ENCODE measurements around the gene AHNAK2. TPM values are rescaled to one million over a fixed set of nuclear protein-coding genes. Genes with fewer than 3 reads are reported as not detected.

The AHNAK2 gene
- total and polyA plus RNA-seq, 8 donors = 1.5 to 117 (median 13.5) TPM

DNA sequence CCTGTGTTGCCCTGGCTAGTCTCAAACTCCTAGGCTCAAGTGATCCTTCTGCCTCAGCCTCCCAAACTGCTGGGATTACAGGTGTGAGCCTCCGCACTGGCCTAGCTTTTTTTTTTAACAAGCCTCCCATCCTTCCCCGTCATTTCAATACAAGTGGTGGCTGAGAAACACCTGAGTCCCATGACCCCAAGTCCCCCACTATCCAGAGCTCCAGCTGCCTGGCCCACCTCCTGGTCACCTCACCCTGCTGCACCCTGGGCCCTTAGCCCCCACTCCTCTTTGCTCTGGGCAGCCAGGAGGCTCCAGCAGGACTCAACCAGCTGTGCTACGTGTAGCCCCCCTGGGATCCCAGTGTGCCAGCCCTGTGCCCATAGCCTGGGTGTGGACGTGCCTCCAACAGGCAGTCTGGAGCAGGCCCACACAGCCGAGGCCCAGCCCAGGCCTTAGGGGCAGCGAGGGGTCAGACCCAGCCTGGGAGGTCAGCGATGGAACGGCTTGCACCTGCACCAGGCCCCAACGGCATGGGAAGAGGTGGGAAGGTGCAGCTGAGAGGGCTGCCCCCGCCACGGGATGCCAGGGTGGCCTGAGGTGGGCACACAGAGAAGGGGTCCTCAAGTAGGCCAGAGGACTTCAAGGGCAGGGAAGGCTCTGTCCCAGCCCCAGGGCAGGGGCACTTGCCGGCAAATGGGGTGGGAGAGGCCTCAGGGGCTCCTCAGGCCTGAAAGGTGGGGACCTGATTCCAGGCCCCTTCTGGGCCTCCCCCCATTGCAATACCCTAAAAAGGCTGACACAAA, 6.5 kb downstream of the AHNAK2 start:
- intact Hi-C loops (cut with DNase I; ENCODE audit: low total_unique reads) = no loop called here
- 81 to 88% (median 87%) methylated on average over 4 to 12 of the region's 12 CpGs for WGBS, 5 donors
- Histone ChIP-seq H3K36me3 (no peaks in the 10 kb centered on the region), H3K4me3 (no peak overlapping the region), H3K4me1 (peaks cover 80 to 100% (median 96%) of the 10 kb centered on the region in 4 donors), H3K9me3 (no peaks in the 10 kb centered on the region), H3K27ac (peak overlapping the region; percentile 24 to 94 (median 90)), H3K27me3 (peaks cover 0 to 29% (median 10%) of the 10 kb centered on the region in 3 donors)
- peak in 1 of 2 donors; percentile 19 for DNase-seq
- no peak for TF ChIP-seq POLR2AphosphoS5 (IDR thresholded peaks at IDR 0.05)
- TF ChIP-seq, protein P1, sequence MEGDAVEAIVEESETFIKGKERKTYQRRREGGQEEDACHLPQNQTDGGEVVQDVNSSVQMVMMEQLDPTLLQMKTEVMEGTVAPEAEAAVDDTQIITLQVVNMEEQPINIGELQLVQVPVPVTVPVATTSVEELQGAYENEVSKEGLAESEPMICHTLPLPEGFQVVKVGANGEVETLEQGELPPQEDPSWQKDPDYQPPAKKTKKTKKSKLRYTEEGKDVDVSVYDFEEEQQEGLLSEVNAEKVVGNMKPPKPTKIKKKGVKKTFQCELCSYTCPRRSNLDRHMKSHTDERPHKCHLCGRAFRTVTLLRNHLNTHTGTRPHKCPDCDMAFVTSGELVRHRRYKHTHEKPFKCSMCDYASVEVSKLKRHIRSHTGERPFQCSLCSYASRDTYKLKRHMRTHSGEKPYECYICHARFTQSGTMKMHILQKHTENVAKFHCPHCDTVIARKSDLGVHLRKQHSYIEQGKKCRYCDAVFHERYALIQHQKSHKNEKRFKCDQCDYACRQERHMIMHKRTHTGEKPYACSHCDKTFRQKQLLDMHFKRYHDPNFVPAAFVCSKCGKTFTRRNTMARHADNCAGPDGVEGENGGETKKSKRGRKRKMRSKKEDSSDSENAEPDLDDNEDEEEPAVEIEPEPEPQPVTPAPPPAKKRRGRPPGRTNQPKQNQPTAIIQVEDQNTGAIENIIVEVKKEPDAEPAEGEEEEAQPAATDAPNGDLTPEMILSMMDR (IDR thresholded peaks at IDR 0.05) = no peak
- no peak for TF ChIP-seq POLR2A (IDR thresholded peaks at IDR 0.05)
- no peak for TF ChIP-seq EP300 (IDR thresholded peaks at IDR 0.05)

DNA sequence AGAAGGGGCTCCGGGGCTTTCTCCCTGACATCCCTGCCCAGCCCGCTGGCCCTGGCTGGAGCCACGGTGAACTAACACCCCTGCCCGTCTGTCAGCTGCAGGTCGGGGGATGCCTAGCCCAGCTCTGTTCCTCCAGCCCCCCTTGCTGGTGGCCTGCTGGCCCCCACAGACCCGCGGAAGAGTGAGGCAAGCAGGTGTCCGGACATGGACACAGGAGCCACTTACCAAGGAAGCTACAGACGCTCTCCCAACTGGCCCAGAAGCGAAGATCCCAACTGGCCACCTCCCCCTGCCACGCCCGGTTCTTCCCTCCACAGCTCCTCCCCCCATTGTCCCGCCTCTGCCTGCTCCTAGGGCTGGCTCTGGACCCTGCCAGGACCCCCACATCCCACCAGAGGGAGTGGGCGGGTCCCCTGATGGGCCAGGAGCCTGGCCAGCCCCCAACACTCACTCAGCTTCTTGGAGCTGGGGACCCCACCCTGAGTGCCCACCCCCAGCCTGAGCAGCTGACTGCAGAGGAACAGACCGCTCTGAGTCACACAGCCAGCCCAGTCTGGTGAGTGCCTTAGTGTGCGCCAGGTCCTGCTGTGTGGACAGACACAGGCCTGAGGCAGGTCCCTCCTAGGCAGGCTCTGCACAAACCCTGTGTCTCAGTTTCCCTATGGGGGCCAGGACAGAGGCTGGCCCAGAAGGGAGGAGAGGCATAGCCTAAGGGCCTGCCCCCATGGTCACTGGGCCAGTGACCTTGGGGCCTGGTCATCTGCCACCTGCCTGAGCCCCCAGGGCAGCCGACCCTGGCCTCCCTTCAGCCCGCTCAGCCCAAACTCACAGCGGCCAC, 7.7 kb downstream of the AHNAK2 start:
- WGBS, 5 donors = 70 to 83% (median 72%) methylated on average over 9 to 19 of the region's 19 CpGs
- peak; percentile 40 to 80 for DNase-seq
- TF ChIP-seq EP300 (IDR thresholded peaks at IDR 0.05) (no peak), POLR2AphosphoS5 (IDR thresholded peaks at IDR 0.05) (peak in 2 of 3 donors; percentile 43 to 52), POLR2A (IDR thresholded peaks at IDR 0.05) (no peak)
- TF ChIP-seq, protein P1 (IDR thresholded peaks at IDR 0.05) = no peak
- intact Hi-C loops (cut with DNase I; ENCODE audit: low total_unique reads) = no loop called here
- no peaks in the 10 kb centered on the region for H3K36me3 ChIP-seq
- H3K9me3 ChIP-seq = no peaks in the 10 kb centered on the region
- peak overlapping the region; percentile 31 to 94 (median 90) for H3K27ac ChIP-seq
- peaks cover 71 to 98% (median 89%) of the 10 kb centered on the region in 4 donors for H3K4me1 ChIP-seq
- H3K27me3 ChIP-seq = peaks cover 0 to 26% (median 10%) of the 10 kb centered on the region in 3 donors
- H3K4me3 ChIP-seq = peak overlapping the region; percentile 16 to 38 (median 30)

DNA sequence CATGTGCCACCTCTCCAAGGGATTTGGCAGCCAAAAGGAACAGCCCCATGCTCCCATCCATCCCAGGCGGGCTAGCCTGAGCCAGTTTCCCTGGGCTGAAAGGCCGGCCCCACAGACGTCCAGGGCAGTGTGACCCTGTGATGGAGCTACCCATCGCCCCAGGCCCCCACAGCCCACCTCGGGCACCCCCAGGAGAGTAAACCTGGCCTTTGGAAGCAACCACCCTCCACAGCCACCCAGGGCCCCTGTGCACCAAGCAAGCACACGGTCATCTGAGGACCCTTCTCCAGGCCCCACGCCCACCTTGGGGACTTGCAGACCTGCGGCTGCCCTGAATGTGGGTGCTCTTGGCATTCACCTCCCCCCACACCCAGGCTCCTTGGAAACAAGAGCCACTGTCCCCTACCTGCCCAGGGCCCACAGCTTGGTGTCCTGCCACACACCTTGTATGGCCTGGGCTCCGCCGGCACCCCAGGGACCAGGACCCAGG, 8.4 kb downstream of the AHNAK2 start:
- no peaks in the 10 kb centered on the region for H3K9me3 ChIP-seq
- no peak for DNase-seq
- WGBS, 5 donors = 75 to 91% (median 88%) methylated on average over 9 to 10 of the region's 10 CpGs

More for the DNA sequence above, 8.4 kb downstream of the AHNAK2 start:
- Histone ChIP-seq H3K36me3 (no peaks in the 10 kb centered on the region), H3K27me3 (peaks cover 0 to 26% (median 10%) of the 10 kb centered on the region in 3 donors), H3K27ac (peak overlapping the region in 4 of 5 donors; percentile 89 to 94 (median 90)), H3K4me1 (peaks cover 70 to 91% (median 83%) of the 10 kb centered on the region in 4 donors), H3K4me3 (peak overlapping the region; percentile 16 to 38 (median 30))
- TF ChIP-seq POLR2A (IDR thresholded peaks at IDR 0.05) (no peak), POLR2AphosphoS5 (IDR thresholded peaks at IDR 0.05) (no peak), EP300 (IDR thresholded peaks at IDR 0.05) (no peak)
- TF ChIP-seq, protein P1 (IDR thresholded peaks at IDR 0.05) = no peak
- intact Hi-C loops (cut with DNase I; ENCODE audit: low total_unique reads) = no loop called here
